HK-2 (cell line): Measurements from ENCODE around the gene DYNC1H1.

Experiments used
- DNase-seq: peaks from one replicate; pipeline ENCODE4 v3.0.0-alpha.2; 2018; ENCODE audit not compliant: unreplicated experiment

Gene DYNC1H1

DNA sequence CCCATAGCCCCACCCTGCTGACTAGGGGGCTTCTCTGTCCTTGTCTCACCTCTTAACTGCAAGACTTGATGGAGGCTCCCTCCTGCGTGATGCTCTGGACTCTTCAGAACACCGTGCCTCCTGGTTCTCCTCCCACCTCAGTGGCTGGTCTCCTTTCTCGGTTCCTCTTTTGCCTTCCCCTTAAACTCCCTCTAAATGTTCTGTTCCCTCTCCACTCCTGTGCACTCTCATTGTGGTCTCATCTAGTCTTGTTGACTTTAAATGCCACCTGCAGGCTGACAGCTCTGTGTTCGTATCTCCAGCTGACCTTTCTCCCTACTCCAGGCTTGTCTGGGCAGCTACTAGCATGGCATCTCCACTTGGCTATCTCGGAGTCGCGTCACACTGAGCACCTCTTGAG, 28.3 kb downstream of the DYNC1H1 start:
- DNase-seq: no peak

DNA sequence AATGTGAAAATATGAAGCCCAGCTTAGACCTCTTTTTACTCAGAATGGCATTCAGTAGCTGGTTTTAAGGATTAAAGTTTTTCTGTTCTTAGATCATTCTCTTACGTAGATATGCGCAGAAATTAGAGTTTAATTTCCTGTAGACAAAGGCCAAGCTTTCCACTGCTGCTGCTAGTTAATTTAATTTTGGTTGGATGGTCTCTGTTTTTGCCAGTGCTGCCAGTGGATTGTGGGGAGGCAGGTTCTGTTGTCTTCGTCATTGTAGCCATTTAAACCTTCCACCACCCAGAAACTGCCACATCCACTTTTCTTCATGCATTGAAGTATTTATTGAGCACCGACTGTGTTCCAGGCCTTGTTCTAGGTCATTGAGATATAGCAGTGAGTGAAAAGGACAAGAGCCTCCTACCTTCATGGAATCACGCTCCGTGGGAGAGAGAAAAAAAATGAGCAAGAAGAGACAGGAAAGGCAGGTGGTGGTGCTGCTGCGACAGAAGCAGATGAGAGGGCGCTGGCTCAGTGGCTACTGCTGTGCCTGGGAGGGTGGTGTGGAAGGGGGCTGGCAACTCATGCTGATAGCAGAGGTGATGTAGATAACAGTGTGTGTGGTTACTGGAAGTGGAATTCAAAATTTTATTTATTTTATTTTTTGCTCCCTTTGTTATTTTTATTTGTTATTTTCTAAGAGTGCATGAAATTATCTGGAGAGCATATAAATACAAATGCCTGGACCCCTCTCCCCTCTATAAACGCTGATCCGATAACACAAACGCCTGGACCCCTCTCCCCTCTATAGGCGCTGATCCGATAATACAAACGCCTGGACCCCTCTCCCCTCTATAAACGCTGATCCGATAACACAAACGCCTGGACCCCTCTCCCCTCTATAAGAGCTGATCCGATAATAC, 33.3 kb downstream of the DYNC1H1 start:
- no peak for DNase-seq

DNA sequence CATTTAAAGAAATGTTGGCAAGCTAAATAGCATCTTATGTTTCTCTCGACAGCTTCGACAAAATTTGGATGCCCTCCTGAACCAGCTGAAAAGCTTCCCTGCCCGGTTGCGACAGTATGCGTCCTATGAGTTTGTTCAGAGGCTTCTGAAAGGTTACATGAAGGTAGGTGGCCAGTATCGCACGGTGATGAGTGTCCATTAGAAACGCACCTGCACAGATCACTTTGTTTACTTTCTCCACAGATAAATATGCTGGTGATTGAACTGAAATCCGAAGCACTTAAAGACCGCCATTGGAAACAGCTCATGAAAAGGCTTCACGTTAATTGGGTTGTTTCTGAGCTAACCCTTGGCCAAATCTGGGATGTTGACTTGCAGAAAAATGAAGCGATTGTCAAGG, 36.5 kb downstream of the DYNC1H1 start:
- no peak for DNase-seq

DNA sequence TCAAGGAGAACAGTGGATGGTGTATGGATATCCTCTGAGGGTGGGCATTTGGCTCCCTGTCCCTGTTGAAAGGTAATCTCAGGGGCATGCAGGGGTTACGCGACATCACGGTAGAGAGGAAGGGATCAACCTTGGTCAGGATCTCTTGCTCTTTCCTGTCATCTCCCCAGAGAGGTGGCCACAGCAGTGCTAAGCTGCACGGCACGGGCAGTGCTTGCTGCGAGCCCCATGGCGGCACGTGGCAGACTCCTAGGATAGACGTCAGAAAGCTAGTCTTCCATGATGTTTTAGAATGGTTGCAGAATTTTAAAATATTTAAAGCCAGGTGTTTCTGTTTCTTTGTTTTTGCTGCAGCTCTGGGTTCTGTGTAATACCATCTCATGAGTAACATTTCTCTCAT, 41.0 kb downstream of the DYNC1H1 start:
- DNase-seq: no peak

DNA sequence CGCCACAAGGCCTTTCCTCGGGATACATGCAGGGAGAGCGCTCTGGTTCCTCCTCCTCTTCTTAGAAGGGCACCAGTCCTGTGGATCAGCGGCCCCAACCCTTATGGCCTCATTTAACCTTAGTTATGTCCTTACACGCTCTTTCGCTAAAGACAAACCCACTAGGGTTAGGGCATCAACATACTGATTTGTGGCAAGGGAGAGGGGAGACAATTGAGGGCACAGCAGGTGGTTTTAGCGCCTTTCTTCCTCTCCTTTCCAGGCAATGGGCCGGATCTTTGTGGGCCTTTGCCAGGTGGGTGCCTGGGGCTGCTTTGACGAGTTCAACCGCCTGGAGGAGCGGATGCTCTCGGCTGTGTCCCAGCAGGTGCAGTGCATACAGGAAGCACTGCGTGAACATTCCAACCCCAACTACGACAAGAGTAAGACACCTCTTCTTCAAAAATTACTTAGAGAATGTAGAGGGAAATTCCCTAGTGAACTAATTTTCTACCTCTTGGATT, 43.6 kb downstream of the DYNC1H1 start:
- DNase-seq: no peak

DNA sequence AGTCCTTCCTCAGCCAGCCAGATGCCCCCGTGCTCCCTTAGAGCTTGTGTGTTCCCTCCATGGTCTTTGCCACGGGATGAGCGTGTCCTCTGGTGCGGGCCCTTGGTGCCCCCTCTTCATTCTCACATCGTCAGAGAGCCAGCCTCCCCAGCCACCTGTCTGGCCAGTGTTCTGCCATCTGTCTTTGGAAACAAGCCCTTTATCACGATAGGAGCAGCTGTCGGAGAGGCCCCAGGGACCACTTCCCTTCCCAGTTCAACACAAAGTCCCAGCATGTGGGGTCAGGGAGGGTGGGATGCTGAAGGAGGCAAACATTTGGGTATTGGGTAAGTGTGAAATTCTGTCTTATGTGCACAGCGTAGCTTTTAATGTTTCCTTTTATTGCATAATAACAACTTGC, 44.5 kb downstream of the DYNC1H1 start:
- DNase-seq: no peak

DNA sequence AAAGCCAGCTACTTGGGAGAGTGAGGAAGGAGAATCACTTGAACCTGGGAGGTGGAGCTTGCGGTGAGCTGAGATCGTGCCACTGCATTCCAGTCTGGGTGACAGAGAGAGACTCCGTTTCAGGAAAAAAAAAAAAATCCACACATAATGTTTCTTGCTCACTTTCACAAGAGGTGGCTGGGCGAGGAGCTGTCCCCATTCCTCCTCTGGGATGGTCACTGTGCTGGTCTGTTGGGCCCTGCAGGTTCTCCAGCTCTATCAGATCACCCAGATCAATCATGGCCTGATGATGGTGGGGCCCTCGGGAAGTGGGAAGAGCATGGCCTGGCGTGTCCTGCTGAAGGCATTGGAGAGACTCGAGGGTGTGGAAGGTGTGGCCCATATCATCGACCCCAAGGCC, 47.3 kb downstream of the DYNC1H1 start:
- no peak for DNase-seq

DNA sequence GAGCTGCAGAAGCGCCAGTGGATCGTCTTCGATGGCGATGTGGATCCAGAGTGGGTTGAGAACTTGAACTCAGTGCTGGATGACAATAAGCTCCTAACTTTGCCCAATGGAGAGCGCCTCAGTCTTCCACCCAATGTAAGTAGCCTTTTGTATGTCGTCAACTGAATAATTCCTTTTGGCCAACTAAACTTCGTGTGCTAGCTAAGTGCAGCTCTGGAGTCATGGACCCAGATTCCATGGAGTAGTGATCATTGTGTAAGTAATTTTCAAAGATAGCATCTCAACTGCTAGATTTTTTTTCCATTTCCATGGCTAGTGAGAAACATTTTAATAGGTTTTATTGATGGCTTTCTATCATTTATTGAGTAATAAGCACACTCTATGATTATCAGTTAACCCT, 48.0 kb downstream of the DYNC1H1 start:
- no peak for DNase-seq

DNA sequence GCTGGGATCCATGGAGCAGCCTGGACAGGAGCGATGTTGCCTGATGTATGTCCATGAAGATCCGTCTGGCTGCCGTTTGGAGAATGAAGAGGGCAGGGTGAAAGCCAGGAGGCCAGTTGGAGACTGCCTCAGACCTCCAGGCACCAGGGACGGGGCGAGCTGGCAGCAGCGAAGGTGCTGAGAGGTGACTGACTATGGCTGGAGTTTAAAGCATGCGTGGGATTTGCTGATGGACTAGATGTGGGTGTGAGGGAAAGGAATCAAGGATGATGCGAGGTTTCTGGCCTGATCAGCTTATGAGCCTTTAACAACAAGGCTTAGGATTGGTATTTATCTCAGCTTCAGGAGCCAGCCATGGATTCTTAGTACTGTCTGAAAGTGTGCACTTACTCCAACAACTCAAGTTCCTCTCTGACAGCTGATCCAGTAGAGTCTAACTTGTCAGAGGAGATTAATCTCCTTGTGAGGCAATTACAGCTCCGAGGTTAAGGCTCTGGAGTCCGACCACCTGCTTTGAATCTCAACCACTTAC, 49.4 kb downstream of the DYNC1H1 start:
- DNase-seq: no peak

DNA sequence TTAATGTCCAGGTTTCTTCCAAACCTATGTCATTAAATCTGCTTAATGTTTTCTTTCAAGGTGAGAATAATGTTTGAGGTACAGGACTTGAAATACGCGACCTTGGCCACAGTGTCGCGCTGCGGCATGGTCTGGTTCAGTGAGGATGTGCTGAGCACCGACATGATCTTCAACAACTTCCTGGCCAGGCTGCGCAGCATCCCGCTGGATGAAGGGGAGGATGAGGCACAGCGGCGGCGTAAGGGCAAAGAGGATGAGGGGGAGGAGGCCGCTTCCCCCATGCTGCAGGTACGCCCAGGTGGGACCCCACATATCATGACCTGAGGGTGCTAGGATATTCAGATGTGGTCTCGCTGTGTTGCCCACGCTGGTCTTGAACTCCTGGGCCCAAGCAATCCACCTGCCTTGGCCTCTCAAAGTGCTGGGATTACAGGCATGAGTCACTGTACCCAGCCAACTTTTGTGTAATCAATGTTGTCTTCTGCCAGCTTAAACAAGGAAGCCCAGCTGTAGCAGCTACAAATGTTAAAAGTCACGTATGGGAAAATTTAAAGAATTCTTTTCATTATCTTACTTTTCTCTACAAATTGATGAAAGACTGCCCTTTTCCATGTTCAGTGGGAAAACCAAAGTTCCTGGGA, 50.8 kb downstream of the DYNC1H1 start:
- no peak for DNase-seq

DNA sequence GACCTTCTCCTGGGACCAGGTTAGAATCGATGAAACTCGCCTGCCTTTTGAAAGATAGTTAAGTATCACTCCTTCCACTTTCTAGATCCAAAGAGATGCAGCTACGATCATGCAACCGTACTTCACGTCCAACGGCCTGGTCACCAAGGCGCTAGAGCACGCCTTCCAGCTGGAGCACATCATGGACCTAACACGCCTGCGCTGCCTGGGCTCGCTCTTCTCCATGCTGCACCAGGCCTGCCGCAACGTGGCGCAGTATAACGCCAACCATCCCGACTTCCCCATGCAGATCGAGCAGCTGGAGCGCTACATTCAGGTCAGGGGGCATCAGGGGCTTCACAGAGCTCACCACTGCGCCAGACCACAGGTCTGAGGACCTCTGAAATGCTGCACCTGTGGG, 51.4 kb downstream of the DYNC1H1 start:
- DNase-seq: no peak

DNA sequence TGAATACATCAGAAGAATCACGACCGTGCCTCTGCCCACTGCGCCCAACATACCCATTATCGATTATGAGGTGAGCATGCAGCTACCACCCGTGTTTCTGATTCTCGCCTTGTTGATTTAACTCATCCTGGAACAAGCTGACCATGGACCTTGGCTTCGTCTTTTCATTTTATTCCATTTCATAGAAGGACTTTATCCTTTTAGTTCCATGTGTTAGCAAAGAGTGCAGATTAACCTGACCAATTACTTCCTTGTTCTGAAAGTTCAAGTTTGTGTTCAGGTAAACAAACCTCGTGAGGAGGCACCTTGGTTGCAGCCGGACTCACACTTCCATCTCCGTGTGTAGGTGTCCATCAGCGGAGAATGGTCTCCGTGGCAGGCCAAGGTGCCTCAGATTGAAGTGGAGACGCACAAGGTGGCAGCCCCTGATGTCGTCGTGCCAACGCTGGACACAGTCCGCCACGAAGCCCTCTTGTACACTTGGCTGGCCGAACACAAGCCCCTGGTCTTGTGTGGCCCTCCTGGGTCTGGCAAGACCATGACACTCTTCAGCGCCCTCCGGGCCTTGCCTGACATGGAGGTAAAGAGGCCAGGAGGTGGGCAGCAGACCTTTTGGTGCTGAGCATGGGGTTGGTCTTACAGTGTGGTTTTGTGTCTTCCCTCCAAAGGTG, 52.2 kb downstream of the DYNC1H1 start:
- DNase-seq: no peak

DNA sequence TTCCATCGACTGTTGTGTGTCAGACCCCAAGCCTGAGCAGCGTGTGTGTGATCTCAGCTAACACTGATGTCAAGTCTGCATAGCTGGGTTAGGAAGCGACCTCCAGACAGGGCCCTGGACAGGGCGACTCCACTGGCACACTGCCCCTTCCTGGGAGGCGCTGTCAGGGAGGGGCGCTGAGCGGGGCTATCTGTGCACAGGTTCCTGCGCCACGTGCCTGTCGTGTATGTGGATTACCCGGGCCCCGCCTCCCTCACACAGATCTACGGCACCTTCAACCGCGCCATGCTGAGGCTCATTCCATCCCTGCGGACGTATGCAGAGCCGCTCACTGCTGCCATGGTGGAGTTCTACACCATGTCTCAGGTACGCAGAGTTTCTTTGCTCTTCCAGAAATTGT, 53.9 kb downstream of the DYNC1H1 start:
- DNase-seq: no peak

DNA sequence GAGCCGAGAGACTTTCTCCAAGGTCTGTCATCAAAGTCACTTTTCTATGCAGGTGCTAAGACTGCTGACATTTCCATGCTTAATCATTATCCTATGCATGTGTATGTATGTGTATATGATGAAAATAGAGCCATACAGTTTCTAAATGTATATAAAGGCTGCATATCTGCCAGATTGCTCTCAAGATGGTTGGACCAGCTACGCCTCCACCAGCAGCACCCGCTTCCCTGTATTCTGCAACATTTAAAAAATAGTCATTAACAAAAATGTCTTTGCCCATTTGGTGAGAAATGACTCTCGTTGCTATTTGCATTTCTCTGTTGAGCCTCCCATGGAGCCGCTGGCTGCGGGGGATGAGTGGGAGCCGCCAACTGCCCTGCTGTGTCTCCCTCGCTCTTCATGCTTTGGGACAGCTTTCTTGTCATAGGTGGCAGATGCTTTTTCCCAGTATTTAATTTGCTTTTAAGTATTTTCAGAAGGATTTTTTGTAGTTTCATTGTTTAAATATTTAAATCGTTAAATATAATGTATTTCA, 54.7 kb downstream of the DYNC1H1 start:
- no peak for DNase-seq

DNA sequence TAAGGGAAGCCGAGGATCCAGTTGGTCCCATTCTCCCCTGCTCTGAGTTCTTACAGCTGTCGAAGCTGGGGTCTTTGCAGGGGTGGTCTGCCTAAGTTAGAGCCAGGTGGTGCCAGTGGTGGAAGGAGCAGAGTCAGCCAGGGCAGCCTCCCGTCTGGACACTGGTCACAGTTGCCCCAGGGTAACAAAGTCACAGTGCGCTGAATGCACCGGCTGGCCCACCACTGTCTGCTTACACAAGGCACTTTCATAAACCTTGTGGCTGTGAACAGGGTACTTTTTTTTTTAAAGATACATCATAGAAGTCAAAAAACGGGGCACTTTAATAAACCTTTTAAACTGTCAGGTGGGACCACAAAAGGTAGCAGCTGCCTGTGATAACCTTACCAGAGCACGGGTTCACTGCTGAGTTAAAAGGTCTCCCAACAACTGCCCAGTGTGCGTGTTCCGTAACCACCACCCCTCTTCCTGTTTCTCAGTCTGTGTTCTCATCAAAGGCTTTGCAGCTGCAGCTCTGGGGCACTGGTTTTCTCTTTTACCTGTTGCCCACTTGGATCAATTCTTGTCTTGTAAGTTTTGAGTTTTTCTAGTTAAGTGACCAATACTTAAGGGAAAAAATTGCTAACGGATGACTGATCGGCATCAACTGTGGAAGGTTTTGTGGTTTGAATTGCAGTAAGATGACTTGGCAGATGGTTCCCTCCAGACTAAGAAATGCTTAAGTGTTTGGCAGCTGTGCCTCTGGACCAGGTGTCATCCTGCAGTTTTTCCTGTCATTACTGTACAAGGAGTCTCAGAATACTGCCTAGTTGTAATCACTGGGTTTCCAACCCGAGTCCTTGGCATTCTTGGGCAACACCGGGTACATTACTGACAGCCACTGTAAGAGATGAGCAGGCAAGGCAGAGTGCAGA, 55.9 kb downstream of the DYNC1H1 start:
- DNase-seq: peak; percentile 57

DNA sequence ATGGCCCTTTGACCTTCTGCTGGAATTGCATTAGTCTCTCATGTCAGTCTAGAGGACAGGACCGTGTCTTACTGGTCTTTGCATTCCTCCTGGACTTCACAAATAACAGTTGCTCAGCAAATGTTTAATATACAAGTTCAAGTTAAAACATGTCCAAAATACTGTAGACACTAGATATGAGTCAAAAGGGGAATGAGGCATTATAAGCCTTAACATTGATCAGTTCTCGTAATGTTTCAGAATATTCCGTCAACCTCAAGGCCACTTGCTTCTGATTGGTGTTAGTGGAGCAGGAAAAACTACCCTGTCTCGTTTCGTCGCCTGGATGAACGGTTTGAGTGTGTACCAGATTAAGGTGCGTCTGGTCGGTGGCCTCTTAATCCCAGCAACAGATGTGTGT, 62.6 kb downstream of the DYNC1H1 start:
- DNase-seq: no peak

DNA sequence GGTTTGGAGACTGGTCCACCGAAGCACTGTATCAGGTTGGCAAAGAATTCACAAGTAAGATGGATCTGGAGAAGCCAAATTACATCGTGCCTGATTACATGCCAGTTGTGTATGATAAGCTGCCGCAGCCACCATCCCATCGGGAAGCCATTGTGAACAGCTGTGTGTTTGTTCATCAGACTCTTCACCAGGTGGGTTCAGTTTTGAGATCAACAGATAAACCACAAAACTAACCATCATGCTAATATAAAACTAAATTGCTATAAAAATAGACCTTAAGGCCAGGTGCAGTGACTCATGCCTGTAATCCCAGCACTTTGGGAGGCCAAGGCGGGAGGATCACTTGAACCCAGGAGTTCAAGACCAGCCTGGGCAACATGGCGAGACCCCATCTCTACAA, 63.6 kb downstream of the DYNC1H1 start:
- no peak for DNase-seq

DNA sequence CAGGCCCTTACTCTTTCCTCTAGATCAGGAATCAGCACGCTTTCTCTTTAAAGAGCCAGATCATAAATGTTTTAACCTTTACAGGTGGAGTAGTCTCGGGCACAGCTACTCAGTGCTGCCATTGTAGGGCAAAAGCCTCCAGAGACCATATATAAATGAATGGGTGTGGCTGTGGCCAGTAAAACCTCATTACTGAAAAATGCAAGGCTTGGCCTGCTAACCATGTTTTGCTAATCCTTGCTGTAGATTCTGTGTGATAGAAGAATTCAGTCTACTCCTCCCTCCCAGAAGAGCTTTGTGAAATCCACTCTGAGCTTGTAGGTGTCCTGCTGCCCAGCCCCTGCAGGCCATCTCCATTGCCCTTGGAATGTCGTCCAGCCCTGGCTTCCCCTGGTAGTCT, 64.4 kb downstream of the DYNC1H1 start:
- no peak for DNase-seq

DNA sequence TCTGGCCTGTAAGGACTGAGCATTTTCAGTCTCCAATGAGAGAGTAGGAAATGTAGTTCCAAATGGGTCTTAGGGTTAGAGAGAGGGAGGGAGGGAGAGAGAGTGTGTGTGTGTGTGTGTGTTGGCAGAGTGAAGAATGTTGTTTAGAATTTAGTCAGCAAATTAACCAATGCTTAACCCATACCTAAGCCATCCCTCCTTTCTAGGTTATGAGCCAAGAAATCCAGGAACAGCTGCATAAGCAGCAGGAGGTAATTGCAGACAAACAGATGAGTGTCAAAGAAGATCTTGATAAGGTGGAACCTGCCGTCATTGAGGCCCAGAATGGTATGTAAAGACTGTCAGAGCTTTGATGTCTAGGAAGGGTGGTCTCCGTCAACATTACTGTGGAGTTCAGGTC, 65.6 kb downstream of the DYNC1H1 start:
- DNase-seq: no peak

DNA sequence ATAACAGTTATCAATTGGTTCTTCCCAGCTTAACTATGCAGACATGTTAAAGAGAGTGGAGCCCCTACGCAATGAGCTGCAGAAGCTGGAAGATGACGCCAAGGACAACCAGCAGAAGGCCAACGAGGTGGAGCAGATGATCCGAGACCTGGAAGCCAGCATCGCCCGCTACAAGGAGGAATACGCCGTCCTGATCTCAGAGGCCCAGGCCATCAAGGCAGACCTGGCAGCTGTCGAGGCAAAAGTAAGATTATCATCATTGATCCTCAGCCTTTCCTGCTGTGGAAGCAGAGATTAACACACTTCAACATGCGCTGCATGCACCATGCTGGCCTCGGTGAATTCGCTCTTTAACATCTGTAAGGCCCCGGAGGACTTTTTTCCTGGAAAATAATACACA, 68.9 kb downstream of the DYNC1H1 start:
- no peak for DNase-seq

DNA sequence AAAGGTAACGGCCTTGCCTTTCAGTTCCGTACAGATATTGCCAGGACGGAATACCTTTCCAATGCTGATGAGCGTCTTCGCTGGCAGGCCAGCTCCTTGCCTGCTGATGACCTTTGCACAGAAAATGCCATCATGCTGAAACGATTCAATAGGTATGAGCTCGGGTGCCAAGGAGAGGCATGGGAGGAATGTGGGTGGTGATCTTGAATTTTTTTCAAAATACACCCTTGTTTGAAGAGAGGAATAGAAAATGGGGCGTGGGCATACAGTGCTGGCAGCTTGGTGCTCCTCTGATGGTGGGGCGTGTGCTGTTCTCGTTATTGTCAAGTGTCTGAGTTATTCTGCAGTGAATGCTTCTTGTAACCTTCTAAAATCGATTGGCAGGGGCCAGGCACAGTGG, 69.9 kb downstream of the DYNC1H1 start:
- DNase-seq: no peak
